Thymus (tissue), 11 donors: ENCODE results near the gene CELF2. TPM values are rescaled to one million over a fixed set of nuclear protein-coding genes. Genes with fewer than 3 reads are reported as not detected.
"Not testable (repeated sequence)": the region's sequence is repeated elsewhere in the genome, so short reads cannot be mapped to it uniquely, and the experiment has no call there.

Experiments used
- DNase-seq, 9 donors: peaks; one replicate each; pipeline ENCODE4 v3.0.0-alpha.2; 2013; ENCODE audit warnings: low spot score in 9 of 9, low read depth in 6 of 9, missing footprints in 1 of 9
- H3K27ac ChIP-seq, 2 donors: one replicate each; pipeline ENCODE4 v1.5.1; 2013; ENCODE audit warnings: control low read depth in 1 of 2, low read depth in 1 of 2, low read length in 1 of 2, mild to moderate bottlenecking in 1 of 2, moderate library complexity in 1 of 2
- H3K27me3 ChIP-seq, 2 donors: one replicate each; pipeline ENCODE4 v1.5.1; 2013; ENCODE audit warnings: low read length in 1 of 2; ENCODE audit not compliant: control insufficient read depth in 2 of 2, insufficient read depth in 1 of 2
- H3K36me3 ChIP-seq, 2 donors: one replicate each; pipeline ENCODE4 v1.5.1; 2013; ENCODE audit warnings: low read length in 1 of 2, mild to moderate bottlenecking in 1 of 2, moderate library complexity in 1 of 2; ENCODE audit not compliant: control insufficient read depth in 2 of 2, insufficient read depth in 2 of 2
- H3K4me1 ChIP-seq, 2 donors: one replicate each; pipeline ENCODE4 v1.5.1; 2013; ENCODE audit warnings: low read length in 2 of 2; ENCODE audit not compliant: control insufficient read depth in 2 of 2, insufficient read depth in 2 of 2
- H3K4me3 ChIP-seq, 2 donors: one replicate each; pipeline ENCODE4 v1.5.1; 2013; ENCODE audit warnings: low read length in 2 of 2, control low read depth in 1 of 2, mild to moderate bottlenecking in 1 of 2
- H3K9me3 ChIP-seq, 2 donors: one replicate each; pipeline ENCODE4 v1.5.1; 2013; ENCODE audit warnings: low read length in 1 of 2, mild to moderate bottlenecking in 1 of 2; ENCODE audit not compliant: control insufficient read depth in 2 of 2, insufficient read depth in 1 of 2
- WGBS: extraction: QIAGEN DNeasy Blood & Tissue Kit; methylation state at CpG from one replicate; pipeline ENCODE4 v1.1.7; 2013; 5-methylcytosine and 5-hydroxymethylcytosine counted together
- polyA plus RNA-seq: library from polyadenylated mRNA; stranded (reverse); fragments of 200-250 nt; gene quantifications from one replicate; pipeline ENCODE4 v1.2.3, GENCODE V29; 2013
- total RNA-seq: library from RNA; stranded (reverse); fragments of 120-200 nt; gene quantifications from one replicate; pipeline ENCODE4 v1.2.4, GENCODE V29; 2013
- donor health status: healthy.

Gene CELF2
- total and polyA plus RNA-seq, 2 donors: 42.4 to 48.1 TPM

DNA sequence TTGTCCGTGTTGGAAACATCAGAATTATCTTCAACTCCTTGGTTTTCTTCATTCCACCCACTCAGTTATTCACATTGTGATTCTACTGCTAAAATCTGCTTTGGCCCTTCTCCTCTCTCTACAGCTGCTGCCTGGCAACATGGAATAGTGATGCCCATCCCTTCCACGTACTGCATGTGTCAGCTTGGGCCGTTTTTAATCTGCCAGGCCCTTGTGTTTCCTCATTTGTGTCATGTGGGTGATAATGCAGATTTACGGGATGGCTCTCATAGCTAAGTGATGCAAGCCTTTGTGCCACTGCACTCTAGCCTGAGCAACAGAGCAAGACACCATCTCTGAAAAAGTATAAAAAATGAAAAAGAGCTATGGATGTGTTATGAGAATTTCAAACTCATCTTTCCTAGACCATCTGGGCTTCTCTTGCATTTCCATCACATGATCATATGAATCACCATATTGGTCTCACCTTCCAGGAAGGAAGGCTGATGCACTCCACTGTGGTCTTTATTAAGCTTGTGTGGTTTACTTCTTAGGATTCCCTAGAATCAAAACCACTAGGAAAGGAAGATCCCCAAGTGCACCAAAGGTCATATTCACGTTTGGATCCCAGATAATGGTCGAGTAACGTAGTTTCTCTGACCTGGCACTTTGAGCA is 20.6 kb upstream of the CELF2 start:
- H3K4me3 ChIP-seq: no peak overlapping the region
- no peak overlapping the region for H3K27ac ChIP-seq
- WGBS: 87% methylated on average over 7 of the region's 7 CpGs
- H3K36me3 ChIP-seq: no peaks in the 10 kb centered on the region
- H3K4me1 ChIP-seq: no peaks in the 10 kb centered on the region
- peaks cover 0 to 2% of the 10 kb centered on the region in 2 donors for H3K27me3 ChIP-seq
- H3K9me3 ChIP-seq: no peaks in the 10 kb centered on the region
- no peak for DNase-seq

DNA sequence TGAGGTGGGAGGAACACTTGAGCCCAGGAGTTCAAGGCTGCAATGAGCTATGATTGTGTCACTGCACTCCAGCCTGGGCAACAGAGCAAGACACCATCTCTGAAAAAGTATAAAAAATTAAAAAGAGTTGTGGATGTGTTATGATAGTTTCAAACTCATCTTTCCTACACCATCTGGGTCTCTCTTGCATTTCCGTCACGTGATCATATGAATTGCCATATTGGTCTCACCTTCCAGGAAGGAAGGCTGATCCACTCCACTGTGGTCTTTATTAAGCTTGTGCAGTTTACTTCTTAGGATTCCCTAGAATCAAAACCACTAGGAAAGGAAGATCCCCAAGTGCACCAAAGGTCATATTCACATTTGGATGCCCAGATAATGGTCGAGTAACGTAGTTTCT is 18.2 kb upstream of the CELF2 start:
- not testable (repeated sequence) for H3K4me1 ChIP-seq, H3K27ac ChIP-seq, DNase-seq, H3K9me3 ChIP-seq, H3K4me3 ChIP-seq, H3K36me3 ChIP-seq, H3K27me3 ChIP-seq
- 96% methylated on average over 4 of the region's 4 CpGs for WGBS

- no peak for DNase-seq
- no peaks in the 10 kb centered on the region for H3K27me3 ChIP-seq
- no peaks in the 10 kb centered on the region for H3K9me3 ChIP-seq
- no peak overlapping the region for H3K27ac ChIP-seq
- H3K4me1 ChIP-seq: peaks cover 10 to 11% of the 10 kb centered on the region in 2 donors
- no peaks in the 10 kb centered on the region for H3K36me3 ChIP-seq
- WGBS: 98% methylated on average over 5 of the region's 5 CpGs
- no peak overlapping the region for H3K4me3 ChIP-seq
Observed at GRCh38 chr10:11002485-11002884, 15.2 kb upstream of the CELF2 start.

GRCh38 chr10:11002916-11003315 is 14.8 kb upstream of the CELF2 start:
- H3K4me1 ChIP-seq: peaks cover 10 to 13% of the 10 kb centered on the region in 2 donors
- H3K27ac ChIP-seq: no peak overlapping the region
- no peak for DNase-seq
- H3K9me3 ChIP-seq: no peaks in the 10 kb centered on the region
- 63% methylated on average over 3 of the region's 3 CpGs for WGBS
- H3K36me3 ChIP-seq: no peaks in the 10 kb centered on the region
- H3K4me3 ChIP-seq: no peak overlapping the region
- H3K27me3 ChIP-seq: no peaks in the 10 kb centered on the region

GRCh38 chr10:11003679-11004078 is 14.0 kb upstream of the CELF2 start:
- Histone ChIP-seq H3K36me3 (no peaks in the 10 kb centered on the region), H3K4me1 (peaks cover 13 to 19% of the 10 kb centered on the region in 2 donors), H3K4me3 (no peak overlapping the region), H3K27me3 (no peaks in the 10 kb centered on the region), H3K27ac (no peak overlapping the region), H3K9me3 (no peaks in the 10 kb centered on the region)
- WGBS: 94% methylated on average over 4 of the region's 4 CpGs
- no peak for DNase-seq

DNA sequence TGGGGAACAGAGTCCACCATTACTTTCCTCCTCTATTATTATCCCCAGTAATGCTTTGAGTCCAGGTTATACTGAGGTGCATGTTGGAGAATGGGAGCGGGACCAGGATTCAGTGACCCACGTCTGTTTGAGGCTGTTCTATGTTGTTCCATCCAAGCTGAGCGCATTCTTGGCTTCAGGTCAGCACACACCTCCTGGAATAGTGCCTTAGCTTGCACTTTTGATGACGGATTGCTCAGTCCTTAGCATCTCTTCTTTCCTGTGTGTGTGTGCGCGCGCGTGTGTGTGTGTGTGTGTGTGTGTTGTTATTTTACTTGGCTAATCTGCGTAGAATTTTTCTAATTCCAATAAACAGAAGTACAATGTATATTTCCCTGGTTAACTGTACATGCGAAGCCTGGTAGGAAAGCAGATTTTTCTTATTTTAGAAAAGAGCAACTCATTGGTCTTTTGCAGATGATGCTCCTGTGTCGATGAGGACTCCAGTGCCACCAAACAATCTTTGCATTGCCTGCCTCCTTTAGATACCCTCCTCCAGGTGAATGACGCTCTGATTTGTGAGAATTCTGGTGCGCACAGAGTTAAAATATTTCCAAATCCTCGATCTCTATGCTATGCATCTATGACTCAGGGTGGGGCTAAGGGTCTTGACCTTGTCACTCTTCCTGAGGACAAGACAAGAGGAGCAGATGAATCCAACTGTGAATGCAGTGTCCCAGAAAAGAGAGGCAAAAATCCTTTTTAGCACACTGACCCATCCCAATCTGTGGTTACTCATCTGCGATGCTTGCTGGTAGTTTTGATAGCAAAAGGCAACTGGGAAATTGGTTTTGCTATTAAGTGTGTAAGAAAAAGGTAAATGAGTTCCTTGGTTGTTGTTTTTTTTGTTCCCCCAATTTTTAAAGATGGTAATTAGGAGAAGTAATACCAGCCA is 13.3 kb upstream of the CELF2 start:
- Histone ChIP-seq H3K4me3 (no peak overlapping the region), H3K27me3 (no peaks in the 10 kb centered on the region), H3K9me3 (no peaks in the 10 kb centered on the region), H3K4me1 (peaks cover 20 to 26% of the 10 kb centered on the region in 2 donors), H3K27ac (no peak overlapping the region), H3K36me3 (no peaks in the 10 kb centered on the region)
- 91% methylated on average over 15 of the region's 15 CpGs for WGBS
- no peak for DNase-seq

- peaks cover 35 to 39% of the 10 kb centered on the region in 2 donors for H3K4me1 ChIP-seq
- peak in 1 of 9 donors; percentile 45 for DNase-seq
- WGBS: 77% methylated on average over 9 of the region's 9 CpGs
- H3K9me3 ChIP-seq: no peaks in the 10 kb centered on the region
- H3K36me3 ChIP-seq: no peaks in the 10 kb centered on the region
- H3K27ac ChIP-seq: peak overlapping the region; percentile 33 to 43
- peak overlapping the region; percentile 6 to 14 for H3K4me3 ChIP-seq
- no peaks in the 10 kb centered on the region for H3K27me3 ChIP-seq
Observed at GRCh38 chr10:11005725-11006427, 11.8 kb upstream of the CELF2 start.

GRCh38 chr10:11006428-11006825 is 11.2 kb upstream of the CELF2 start:
- H3K27ac ChIP-seq: no peak overlapping the region

More at GRCh38 chr10:11006428-11006825, 11.2 kb upstream of the CELF2 start:
- H3K4me3 ChIP-seq: peak overlapping the region; percentile 6 to 14
- WGBS: 94% methylated on average over 3 of the region's 3 CpGs
- peaks cover 40 to 44% of the 10 kb centered on the region in 2 donors for H3K4me1 ChIP-seq
- H3K27me3 ChIP-seq: no peaks in the 10 kb centered on the region
- no peaks in the 10 kb centered on the region for H3K9me3 ChIP-seq
- no peak for DNase-seq
- no peaks in the 10 kb centered on the region for H3K36me3 ChIP-seq
